Astrocyte of the spinal cord (primary cell): ENCODE results near the gene PLD5.
"Not testable (repeated sequence)": the region's sequence is repeated elsewhere in the genome, so short reads cannot be mapped to it uniquely, and the experiment has no call there.

Source experiments
- DNase-seq: peaks from one replicate; pipeline ENCODE4 v3.0.0; 2011; ENCODE audit warnings: low read depth, low spot score
- H3K4me3 ChIP-seq: 2 replicates; pipeline ENCODE4 v1.5.1; 2011; ENCODE audit warnings: low read depth, mild to moderate bottlenecking, low read length, moderate library complexity
- in situ Hi-C: cut with HindIII; loops from 2 replicates; pipeline ENCODE4 v1.10.0; 2017; ENCODE audit warnings: low sequenced_read_pairs
- TF ChIP-seq, protein P1 (sequence below): IDR thresholded peaks from 2 replicates; pipeline ENCODE4 v1.5.1; 2012; ENCODE audit warnings: low read depth, mild to moderate bottlenecking, low read length, inconsistent platforms

Gene PLD5

DNA sequence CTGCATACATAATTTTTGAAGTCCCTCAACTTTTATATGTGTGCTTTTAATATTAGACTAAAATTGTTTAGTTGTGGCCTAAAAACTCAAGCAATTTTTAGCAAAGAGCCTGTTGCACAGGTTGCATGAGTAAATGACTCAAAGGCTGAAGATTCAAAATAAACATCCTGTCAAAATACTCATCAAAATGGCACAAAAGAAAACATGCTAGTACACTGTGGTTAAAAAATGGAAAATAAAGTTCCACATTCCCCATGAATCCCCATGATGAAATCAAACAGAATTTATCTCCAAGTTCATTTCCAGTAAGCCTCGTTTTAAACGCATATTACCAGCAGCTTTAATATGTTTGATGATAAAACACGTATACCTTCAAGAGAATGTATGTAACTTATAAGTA is 295.5 kb downstream of the PLD5 start:
- in situ Hi-C loops = no loop called here
- H3K4me3 ChIP-seq = no peak overlapping the region
- DNase-seq = no peak
- TF ChIP-seq, protein P1, sequence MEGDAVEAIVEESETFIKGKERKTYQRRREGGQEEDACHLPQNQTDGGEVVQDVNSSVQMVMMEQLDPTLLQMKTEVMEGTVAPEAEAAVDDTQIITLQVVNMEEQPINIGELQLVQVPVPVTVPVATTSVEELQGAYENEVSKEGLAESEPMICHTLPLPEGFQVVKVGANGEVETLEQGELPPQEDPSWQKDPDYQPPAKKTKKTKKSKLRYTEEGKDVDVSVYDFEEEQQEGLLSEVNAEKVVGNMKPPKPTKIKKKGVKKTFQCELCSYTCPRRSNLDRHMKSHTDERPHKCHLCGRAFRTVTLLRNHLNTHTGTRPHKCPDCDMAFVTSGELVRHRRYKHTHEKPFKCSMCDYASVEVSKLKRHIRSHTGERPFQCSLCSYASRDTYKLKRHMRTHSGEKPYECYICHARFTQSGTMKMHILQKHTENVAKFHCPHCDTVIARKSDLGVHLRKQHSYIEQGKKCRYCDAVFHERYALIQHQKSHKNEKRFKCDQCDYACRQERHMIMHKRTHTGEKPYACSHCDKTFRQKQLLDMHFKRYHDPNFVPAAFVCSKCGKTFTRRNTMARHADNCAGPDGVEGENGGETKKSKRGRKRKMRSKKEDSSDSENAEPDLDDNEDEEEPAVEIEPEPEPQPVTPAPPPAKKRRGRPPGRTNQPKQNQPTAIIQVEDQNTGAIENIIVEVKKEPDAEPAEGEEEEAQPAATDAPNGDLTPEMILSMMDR = no peak

DNA sequence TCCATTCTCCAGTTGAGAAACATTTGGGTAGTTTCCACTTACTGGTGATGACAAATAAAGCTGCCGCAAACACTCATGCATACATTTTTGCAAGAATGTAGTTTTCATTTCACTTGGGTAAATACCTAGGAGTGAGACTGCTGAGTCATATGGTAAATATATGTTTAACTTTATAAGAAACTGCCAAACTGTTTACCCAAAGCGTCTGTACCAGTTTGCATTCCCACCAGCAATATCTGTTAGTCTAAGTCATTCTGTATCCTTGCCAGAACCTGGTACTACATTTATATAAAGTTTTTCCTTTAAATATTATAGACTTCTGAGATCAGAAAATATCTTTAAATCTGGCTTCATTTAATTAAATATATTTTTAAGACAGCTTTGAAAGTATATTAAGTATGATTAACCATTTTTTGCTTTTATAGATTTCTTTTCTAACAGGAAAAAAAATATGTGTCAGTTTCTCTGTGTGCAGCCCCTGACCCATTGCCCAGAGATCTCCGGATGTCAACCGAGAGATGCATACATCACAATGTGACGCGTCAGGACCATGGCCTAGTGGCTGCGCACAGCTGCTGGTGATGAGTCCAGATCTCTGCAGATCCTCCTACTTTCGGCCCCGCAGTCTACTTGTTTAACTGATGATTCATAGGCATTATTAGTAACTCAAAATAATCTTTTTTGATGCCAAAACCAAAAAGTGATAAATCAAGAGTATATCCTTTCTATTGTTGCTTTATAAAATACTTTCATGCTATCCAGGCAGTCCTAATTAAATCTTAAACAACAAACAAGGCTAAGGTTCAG is 298.5 kb downstream of the PLD5 start:
- in situ Hi-C loops = no loop called here
- peak; percentile 17 for DNase-seq
- TF ChIP-seq, protein P1 = no peak

DNA sequence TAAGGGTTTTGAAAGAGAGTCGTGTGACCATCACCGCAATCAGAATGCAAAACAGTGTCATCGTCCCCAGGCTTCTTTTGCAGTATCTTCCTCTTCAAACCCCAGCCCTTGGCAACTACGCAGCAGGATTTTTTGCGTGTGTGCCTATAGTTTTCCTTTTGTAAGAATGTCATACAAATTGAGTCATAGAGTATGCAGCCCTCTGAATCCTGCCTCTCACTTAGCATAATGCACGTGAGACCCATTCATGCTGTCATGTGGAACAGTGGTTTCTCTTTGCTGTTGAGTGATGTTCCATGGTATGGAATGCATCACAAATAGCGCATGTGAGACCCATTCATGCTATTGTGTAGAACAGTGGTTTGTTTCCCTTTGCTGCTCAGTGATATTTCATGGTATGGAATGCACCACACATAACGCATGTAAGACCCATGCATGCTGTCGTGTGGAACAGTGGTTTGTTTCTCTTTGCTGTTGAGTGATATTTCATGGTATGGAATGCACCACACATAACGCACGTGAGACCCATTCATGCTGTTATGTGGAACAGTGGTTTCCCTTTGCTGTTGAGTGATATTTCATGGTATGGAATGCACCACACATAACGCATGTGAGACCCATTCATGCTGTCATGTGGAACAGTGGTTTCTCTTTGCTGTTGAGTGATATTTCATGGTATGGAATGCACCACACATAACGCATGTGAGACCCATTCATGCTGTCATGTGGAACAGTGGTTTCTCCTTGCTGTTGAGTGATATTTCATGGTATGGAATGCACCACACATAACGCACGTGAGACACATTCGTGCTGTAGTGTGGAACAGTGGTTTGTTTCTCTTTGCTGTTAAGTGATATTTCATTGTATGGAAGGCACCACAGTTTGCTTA is 299.4 kb downstream of the PLD5 start:
- H3K4me3 ChIP-seq, DNase-seq, in situ Hi-C loops: not testable (repeated sequence)

More for the DNA sequence above, 298.5 kb downstream of the PLD5 start:
- no peak overlapping the region for H3K4me3 ChIP-seq

DNA sequence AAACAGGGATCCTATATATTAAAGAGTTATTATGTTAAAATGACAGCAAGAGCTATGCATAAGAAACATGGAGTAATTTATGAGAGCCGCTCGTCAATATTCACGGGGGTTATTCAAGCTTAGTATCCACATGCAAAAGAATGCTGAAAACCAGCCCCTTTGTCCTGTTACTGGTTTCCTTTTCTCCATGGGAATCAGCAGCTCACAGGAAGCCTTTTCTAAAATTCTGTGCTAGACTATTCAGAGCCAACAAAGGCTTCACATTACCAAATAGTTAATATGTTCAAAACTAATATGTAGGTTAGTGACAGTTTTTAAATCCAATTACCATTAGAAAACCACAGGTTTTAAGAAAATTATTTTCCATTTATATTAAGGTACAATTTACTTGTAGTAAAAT is 300.0 kb downstream of the PLD5 start:
- TF ChIP-seq, protein P1 = no peak
- DNase-seq = no peak
- H3K4me3 ChIP-seq = no peak overlapping the region
- in situ Hi-C loops = no loop called here

DNA sequence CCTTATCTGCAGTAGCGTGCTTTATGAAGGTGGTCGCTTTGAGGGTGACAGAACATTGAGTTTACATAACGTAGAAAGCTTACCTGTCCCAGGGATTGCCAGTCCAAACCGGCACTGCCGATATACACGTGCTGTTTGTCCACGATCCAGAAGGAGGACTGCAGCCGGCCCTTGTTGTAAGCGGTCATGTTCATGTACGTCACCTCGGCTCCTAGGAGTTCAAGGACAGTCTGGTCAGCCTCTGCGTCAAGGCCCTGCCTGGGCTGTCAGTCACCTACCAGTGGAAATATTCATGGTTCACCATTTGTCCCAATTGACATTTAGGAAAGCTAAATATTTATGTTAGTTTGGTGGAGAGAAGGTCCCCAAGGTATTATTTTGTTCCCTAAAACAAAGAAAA is 304.6 kb downstream of the PLD5 start:
- no peak for DNase-seq
- in situ Hi-C loops = no loop called here
- no peak overlapping the region for H3K4me3 ChIP-seq
- TF ChIP-seq, protein P1 = no peak

DNA sequence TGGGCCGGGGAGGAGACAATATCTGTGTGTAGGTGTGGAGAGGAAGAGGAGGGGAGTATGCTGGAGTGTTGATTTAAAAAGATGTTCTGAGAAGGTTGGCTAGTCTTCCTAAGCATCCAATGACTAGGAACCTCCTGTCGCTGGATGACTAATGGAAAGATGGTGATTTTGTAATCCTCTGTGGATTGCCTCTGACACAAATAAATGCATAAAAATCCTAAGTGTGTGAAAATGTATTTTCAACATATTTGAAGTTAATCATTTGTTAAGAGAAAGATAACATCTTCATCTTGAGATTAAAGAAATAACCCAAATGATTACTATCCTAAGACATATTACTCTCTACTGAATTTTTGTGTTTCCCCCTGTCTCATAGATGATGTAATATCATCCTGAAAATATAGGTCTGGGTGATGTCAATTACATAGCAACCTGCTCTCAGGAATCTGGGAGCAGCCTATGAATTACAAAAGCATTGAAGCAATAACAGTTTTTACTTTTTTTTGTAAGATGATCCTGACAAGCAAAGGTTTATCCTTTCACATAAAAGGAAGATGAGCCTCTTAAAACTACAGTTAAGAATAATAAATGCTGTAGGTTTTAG is 305.1 kb downstream of the PLD5 start:
- DNase-seq = no peak
- in situ Hi-C loops = no loop called here
- TF ChIP-seq, protein P1 = no peak
- H3K4me3 ChIP-seq = no peak overlapping the region
